Measurements from ENCODE around the gene PAM16.

The PAM16 gene

GRCh38 chr16:4341250-4341649 lies 9.9 kb downstream of the PAM16 start:
- no peak overlapping the region for H3K27ac Mint-ChIP-seq
- peaks cover 6% of the 10 kb centered on the region for H3K4me1 Mint-ChIP-seq
- TF ChIP-seq CTCF (IDR thresholded peaks at IDR 0.05): no peak
- peaks cover 10% of the 10 kb centered on the region for H3K9me3 Mint-ChIP-seq
- H3K27me3 Mint-ChIP-seq (ENCODE audit: low read depth, poor library complexity): no peaks in the 10 kb centered on the region
- peaks cover 20% of the 10 kb centered on the region for H3K36me3 Mint-ChIP-seq (ENCODE audit: low read depth)
- DNase-seq: no peak
- no peak overlapping the region for H3K4me3 Mint-ChIP-seq

DNA sequence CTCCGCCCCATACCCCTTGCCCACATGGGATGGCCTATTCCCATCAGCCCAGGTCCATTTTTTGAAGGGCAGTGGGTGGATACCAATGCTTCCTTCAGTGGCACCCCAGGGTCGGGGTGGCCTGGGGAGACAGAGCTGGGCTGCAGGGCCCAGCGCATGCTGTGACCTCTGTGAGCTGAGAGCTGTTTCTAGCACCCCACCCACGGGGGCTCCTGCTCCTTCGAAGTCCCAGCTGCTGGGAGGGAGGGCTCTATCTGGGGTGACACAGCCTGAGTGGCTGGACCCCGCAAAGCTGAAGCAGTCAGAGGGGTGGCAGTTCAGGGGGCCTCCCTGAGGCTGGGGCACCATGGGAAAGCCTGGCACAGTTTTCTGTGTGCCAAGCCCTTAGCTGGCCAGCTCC lies 10.7 kb downstream of the PAM16 start:
- Mint-ChIP-seq H3K27me3 (ENCODE audit: low read depth, poor library complexity) (no peaks in the 10 kb centered on the region), H3K36me3 (ENCODE audit: low read depth) (peaks cover 19% of the 10 kb centered on the region), H3K4me3 (no peak overlapping the region), H3K4me1 (peaks cover 6% of the 10 kb centered on the region), H3K9me3 (peaks cover 10% of the 10 kb centered on the region), H3K27ac (peak overlapping the region; percentile 72)
- DNase-seq: no peak
- TF ChIP-seq CTCF (IDR thresholded peaks at IDR 0.05): no peak

DNA sequence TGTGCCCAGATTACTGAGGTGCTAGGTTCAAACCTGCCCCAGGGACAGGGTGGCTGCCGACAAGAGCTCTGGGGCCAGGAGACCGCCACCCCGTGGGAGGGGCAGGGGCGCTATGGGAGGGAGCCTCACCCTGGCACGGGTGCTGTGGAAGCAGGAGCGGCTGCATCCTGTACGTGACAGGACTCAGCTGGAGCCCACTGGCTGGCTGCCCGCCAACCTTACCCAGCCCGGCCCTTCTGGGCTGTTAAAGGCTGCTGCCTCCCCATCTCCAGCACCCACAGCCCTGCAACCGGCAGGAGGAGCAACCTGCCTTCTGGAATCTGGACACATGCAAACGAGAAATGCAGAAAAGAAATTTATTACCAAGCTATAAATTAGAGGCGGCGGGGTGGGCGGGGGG lies 11.2 kb downstream of the PAM16 start:
- H3K4me3 Mint-ChIP-seq: no peak overlapping the region
- no peak for TF ChIP-seq CTCF (IDR thresholded peaks at IDR 0.05)
- H3K27ac Mint-ChIP-seq: peak overlapping the region; percentile 72
- H3K4me1 Mint-ChIP-seq: peaks cover 6% of the 10 kb centered on the region
- H3K27me3 Mint-ChIP-seq (ENCODE audit: low read depth, poor library complexity): no peaks in the 10 kb centered on the region
- no peak for DNase-seq
- H3K9me3 Mint-ChIP-seq: peaks cover 8% of the 10 kb centered on the region
- peaks cover 17% of the 10 kb centered on the region for H3K36me3 Mint-ChIP-seq (ENCODE audit: low read depth)

DNA sequence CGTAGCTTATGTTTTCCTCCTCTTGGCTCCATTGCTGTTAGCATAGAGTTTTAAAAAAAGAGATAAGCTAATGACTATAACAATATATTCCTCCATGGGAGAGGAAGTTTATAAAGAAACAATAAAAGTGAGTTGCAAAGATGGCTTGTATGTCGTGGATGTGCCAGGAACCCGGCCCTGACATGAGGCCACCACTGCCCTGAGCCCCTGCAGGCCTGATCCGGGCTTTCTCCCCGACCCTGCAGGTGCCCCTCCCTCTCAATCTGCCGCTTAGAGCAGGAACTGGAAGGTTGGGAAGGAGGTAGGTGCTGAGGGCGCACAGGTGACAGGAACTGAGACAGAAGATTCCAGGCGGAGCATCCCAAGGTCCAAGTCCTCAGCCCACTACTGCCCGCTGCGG lies 11.7 kb downstream of the PAM16 start:
- H3K4me1 Mint-ChIP-seq: peaks cover 6% of the 10 kb centered on the region
- no peaks in the 10 kb centered on the region for H3K27me3 Mint-ChIP-seq (ENCODE audit: low read depth, poor library complexity)
- no peak for DNase-seq
- H3K4me3 Mint-ChIP-seq: no peak overlapping the region
- peaks cover 5% of the 10 kb centered on the region for H3K9me3 Mint-ChIP-seq
- peak overlapping the region; percentile 64 for H3K27ac Mint-ChIP-seq
- TF ChIP-seq CTCF (IDR thresholded peaks at IDR 0.05): no peak
- peaks cover 17% of the 10 kb centered on the region for H3K36me3 Mint-ChIP-seq (ENCODE audit: low read depth)

DNA sequence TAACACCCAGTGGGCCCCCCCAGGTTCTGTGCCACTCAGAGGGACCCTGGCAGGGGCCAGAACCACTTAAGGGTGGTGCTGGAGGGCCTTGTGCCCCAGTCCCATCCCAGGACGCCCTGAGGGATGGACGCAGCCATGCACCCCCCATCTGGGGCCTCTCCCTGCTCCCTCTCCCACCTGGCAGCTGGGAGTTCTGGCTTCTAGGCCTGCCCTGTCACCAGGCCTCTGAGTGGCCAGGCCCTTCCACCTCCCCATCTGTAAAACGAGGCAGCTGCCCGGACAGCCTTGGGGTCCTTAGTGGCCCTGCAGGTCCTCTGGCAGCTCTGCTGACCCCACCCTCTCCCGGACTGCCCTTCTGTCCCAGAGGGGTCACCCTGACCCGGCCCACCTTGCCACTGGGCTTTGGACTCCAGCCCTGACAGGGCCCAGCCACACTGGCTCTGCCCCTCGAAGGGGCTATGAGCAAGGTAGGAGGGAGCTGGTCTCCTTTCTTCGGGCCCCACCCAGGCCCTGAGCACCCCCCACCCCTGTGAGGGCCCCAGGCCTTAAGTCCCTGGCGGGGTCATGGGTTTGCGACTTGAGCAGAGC lies 12.3 kb downstream of the PAM16 start:
- Mint-ChIP-seq H3K9me3 (peaks cover 2% of the 10 kb centered on the region), H3K27ac (peak overlapping the region; percentile 64), H3K4me3 (no peak overlapping the region), H3K4me1 (peaks cover 6% of the 10 kb centered on the region), H3K27me3 (ENCODE audit: low read depth, poor library complexity) (no peaks in the 10 kb centered on the region), H3K36me3 (ENCODE audit: low read depth) (peaks cover 15% of the 10 kb centered on the region)
- no peak for TF ChIP-seq CTCF (IDR thresholded peaks at IDR 0.05)
- no peak for DNase-seq

DNA sequence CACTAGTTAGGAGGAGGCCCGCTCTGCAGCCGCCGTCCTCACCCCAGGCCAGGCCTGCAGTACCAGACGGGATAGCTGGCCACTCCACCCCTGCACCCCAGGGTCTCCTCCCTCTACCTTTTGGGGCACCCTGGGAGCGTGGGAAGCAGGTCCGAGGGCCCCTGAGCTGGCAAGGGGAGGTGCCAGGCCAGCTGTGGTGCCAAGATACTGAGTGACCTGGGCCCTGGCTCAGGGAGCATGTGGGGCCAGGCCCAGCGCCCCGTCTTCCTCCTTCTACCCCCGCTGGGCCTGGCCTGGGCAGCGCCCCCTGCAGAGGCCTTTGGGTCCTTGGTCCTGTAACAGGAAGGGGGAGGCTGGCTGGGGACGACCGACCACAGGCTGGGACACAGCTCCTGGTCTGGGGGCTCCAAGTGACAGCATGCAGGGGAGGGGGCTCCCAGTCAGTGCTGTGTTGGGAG lies 13.0 kb downstream of the PAM16 start:
- no peaks in the 10 kb centered on the region for H3K9me3 Mint-ChIP-seq
- H3K4me1 Mint-ChIP-seq: peaks cover 6% of the 10 kb centered on the region
- DNase-seq: no peak
- no peaks in the 10 kb centered on the region for H3K27me3 Mint-ChIP-seq (ENCODE audit: low read depth, poor library complexity)
- no peak overlapping the region for H3K27ac Mint-ChIP-seq
- TF ChIP-seq CTCF (IDR thresholded peaks at IDR 0.05): no peak
- H3K4me3 Mint-ChIP-seq: no peak overlapping the region
- H3K36me3 Mint-ChIP-seq (ENCODE audit: low read depth): peaks cover 10% of the 10 kb centered on the region

Measured in nephron progenitor cell (in vitro differentiated cells).